CD4-positive, alpha-beta T cell treated with Interleukin-12 subunit alpha and Interleukin-12 subunit beta, for 1 hour (primary cell): ENCODE data around the gene SHE.
A peak's percentile ranks its signal among the peaks of the same experiment; 100 is the strongest.

Source experiments
- DNase-seq: peaks from one replicate; pipeline ENCODE4 v3.0.0-alpha.2; 2020

SHE gene

GRCh38 chr1:154476791-154477190, 25.4 kb downstream of the SHE start:
- DNase-seq, result no peak

GRCh38 chr1:154474802-154475201, 27.4 kb downstream of the SHE start:
- no peak for DNase-seq

GRCh38 chr1:154471304-154471703, 30.9 kb downstream of the SHE start:
- DNase-seq, result no peak

- no peak for DNase-seq
These were observed 32.2 kb downstream of the SHE start for GRCh38 chr1:154469844-154470560.

GRCh38 chr1:154468535-154469250, 33.5 kb downstream of the SHE start:
- no peak for DNase-seq

- DNase-seq, result peak; percentile 44
These were observed 34.6 kb downstream of the SHE start for GRCh38 chr1:154467434-154468102.

- no peak for DNase-seq
These were observed 35.2 kb downstream of the SHE start for GRCh38 chr1:154466921-154467417.

GRCh38 chr1:154466206-154466605, 36.0 kb downstream of the SHE start:
- no peak for DNase-seq

GRCh38 chr1:154465621-154466195, 36.5 kb downstream of the SHE start:
- DNase-seq, result no peak

- DNase-seq, result peak; percentile 75
These were observed 38.7 kb downstream of the SHE start for GRCh38 chr1:154463512-154463990.

GRCh38 chr1:154460695-154461260, 41.4 kb downstream of the SHE start:
- DNase-seq, result no peak

- DNase-seq, result no peak
These were observed 43.1 kb downstream of the SHE start for GRCh38 chr1:154459080-154459479.

- no peak for DNase-seq
These were observed 45.6 kb downstream of the SHE start for GRCh38 chr1:154456631-154457030.

GRCh38 chr1:154454386-154455120, 47.7 kb downstream of the SHE start:
- DNase-seq, result no peak

- DNase-seq, result no peak
These were observed 48.4 kb downstream of the SHE start for GRCh38 chr1:154453574-154454352.

- no peak for DNase-seq
These were observed 49.1 kb downstream of the SHE start for GRCh38 chr1:154453161-154453560.

GRCh38 chr1:154448331-154448811, 53.8 kb downstream of the SHE start:
- no peak for DNase-seq

- DNase-seq, result no peak
These were observed 55.4 kb downstream of the SHE start for GRCh38 chr1:154446789-154447188.

- DNase-seq, result no peak
These were observed 55.9 kb downstream of the SHE start for GRCh38 chr1:154446292-154446691.

GRCh38 chr1:154445040-154445472, 57.2 kb downstream of the SHE start:
- DNase-seq, result peak; percentile 48
